ENCODE data around the gene ANTXRL.

ANTXRL gene

DNA sequence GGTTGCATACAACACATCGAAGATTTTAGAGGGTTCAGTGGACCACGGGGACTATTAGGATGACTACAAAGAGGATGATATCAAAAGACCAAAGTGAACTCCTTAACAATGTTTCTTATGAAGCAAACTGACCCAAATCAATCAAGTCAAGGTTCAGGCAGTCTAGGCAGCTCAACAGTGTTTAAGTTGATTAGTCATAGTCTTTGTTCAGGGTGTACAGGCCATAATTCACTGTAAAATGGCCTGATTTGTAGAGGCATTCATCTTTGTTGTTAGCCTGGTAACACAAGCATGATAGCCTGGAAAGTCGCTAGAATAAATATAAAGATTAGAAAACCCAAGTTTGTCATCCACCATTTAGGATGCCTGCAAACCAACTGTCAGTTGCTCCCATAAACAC is 32.6 kb downstream of the ANTXRL start:
- Mint-ChIP-seq H3K27ac (no peak overlapping the region), H3K27me3 (ENCODE audit: low read depth, poor library complexity) (peaks cover 6% of the 10 kb centered on the region), H3K36me3 (ENCODE audit: low read depth) (no peaks in the 10 kb centered on the region), H3K4me3 (no peak overlapping the region), H3K4me1 (peaks cover 5% of the 10 kb centered on the region), H3K9me3 (no peaks in the 10 kb centered on the region)
- no peak for DNase-seq
- TF ChIP-seq CTCF (IDR thresholded peaks at IDR 0.05) = no peak

DNA sequence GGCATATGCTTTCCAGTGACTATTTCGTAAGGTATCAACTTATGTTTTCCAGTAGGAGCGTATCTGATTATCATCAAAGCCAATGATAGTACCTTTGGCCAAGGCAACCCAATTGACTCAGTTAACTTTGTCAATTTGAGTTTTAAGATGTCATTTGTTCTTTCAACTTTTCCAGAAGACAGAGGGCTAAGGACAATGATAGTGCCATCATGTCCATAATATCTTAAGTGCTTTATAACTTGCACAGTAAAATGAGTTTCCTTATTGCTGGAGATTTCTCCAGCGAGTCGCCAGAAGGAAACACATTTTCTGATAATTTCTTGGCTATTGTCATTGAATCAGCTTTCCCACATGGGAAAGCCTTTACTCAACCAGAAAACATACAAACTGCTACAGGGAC is 35.0 kb downstream of the ANTXRL start:
- TF ChIP-seq CTCF (IDR thresholded peaks at IDR 0.05) = no peak
- Mint-ChIP-seq H3K27ac (no peak overlapping the region), H3K4me3 (no peak overlapping the region), H3K9me3 (no peaks in the 10 kb centered on the region), H3K27me3 (ENCODE audit: low read depth, poor library complexity) (peaks cover under 1% of the 10 kb centered on the region), H3K36me3 (ENCODE audit: low read depth) (no peaks in the 10 kb centered on the region), H3K4me1 (peaks cover 5% of the 10 kb centered on the region)
- no peak for DNase-seq

DNA sequence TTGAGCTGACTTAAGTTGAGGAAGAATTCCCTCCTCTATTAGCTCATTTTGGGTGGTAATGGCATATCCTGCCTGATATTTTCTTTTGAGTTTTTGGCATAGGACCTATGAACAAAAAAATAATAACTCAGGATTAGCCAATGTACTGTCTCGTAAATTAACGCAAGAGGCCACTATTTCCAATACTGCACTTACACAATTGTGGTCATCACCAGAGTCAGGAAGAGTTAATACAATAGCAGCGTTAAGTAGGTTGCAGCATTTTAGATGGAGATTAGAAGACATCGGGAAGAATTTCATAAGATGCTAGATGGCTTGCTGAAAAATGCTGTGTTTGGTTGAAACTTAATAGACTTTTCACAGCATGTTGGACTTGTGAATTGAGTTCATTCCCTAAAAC is 36.4 kb downstream of the ANTXRL start:
- H3K4me1 Mint-ChIP-seq = peaks cover 5% of the 10 kb centered on the region
- no peaks in the 10 kb centered on the region for H3K36me3 Mint-ChIP-seq (ENCODE audit: low read depth)
- no peak overlapping the region for H3K27ac Mint-ChIP-seq
- peaks cover 6% of the 10 kb centered on the region for H3K27me3 Mint-ChIP-seq (ENCODE audit: low read depth, poor library complexity)
- no peak overlapping the region for H3K4me3 Mint-ChIP-seq
- TF ChIP-seq CTCF (IDR thresholded peaks at IDR 0.05) = no peak
- DNase-seq = no peak
- H3K9me3 Mint-ChIP-seq = no peaks in the 10 kb centered on the region

- Mint-ChIP-seq H3K36me3 (ENCODE audit: low read depth) (no peaks in the 10 kb centered on the region), H3K9me3 (no peaks in the 10 kb centered on the region), H3K27me3 (ENCODE audit: low read depth, poor library complexity) (peaks cover 13% of the 10 kb centered on the region), H3K4me1 (no peaks in the 10 kb centered on the region), H3K27ac (no peak overlapping the region), H3K4me3 (no peak overlapping the region)
- DNase-seq = no peak
- no peak for TF ChIP-seq CTCF (IDR thresholded peaks at IDR 0.05)
These were observed 38.2 kb downstream of the ANTXRL start for GRCh38 chr10:46325021-46325420.

DNA sequence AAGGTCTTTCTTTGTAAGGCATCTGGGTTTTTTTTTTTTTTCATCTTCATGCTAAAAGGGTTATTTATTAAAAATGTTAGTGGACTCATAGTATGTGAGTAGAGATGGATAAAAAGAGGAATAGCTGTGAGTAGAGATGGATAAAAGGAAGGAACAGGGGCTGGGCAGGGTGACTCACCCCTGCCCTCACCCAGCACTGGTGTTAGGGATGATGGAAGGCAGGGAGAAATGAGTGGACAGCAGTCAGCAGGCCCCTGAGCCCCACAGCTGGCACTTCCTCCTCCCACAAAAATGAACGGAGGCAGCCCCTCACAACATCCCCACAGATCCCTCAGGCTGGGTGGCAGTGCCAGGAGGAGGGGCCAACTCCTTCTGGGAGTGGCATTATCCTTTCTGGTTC is 39.3 kb downstream of the ANTXRL start:
- H3K4me1 Mint-ChIP-seq = no peaks in the 10 kb centered on the region
- no peaks in the 10 kb centered on the region for H3K9me3 Mint-ChIP-seq
- H3K36me3 Mint-ChIP-seq (ENCODE audit: low read depth) = no peaks in the 10 kb centered on the region
- H3K27me3 Mint-ChIP-seq (ENCODE audit: low read depth, poor library complexity) = peaks cover 16% of the 10 kb centered on the region
- no peak overlapping the region for H3K27ac Mint-ChIP-seq
- no peak for TF ChIP-seq CTCF (IDR thresholded peaks at IDR 0.05)
- DNase-seq = no peak
- no peak overlapping the region for H3K4me3 Mint-ChIP-seq

DNA sequence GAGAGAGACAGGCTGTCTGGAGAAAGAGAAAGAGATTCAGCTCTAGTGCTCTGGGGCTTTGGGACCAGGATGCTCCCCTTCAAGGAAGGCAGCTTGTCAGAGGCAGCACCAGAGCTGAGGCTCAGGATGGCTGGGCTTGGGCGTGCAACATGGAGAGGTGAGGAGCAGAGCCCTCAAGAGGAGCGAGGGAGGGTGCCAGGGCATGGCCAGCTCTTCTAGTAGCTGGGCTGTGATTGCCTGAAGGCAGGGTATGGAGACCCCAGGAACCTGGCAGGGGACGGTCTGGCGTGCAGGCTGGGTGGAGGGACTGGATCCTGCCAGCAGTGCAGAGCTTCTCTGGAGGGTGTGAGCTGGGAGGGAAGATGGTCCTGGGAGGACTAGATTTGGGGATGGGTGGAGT is 40.2 kb downstream of the ANTXRL start:
- no peak overlapping the region for H3K27ac Mint-ChIP-seq
- no peak for DNase-seq
- peaks cover 21% of the 10 kb centered on the region for H3K27me3 Mint-ChIP-seq (ENCODE audit: low read depth, poor library complexity)
- TF ChIP-seq CTCF (IDR thresholded peaks at IDR 0.05) = no peak
- H3K36me3 Mint-ChIP-seq (ENCODE audit: low read depth) = no peaks in the 10 kb centered on the region
- no peaks in the 10 kb centered on the region for H3K9me3 Mint-ChIP-seq
- no peaks in the 10 kb centered on the region for H3K4me1 Mint-ChIP-seq
- no peak overlapping the region for H3K4me3 Mint-ChIP-seq

Data from nephron progenitor cell (in vitro differentiated cells).